ENCODE measurements around the gene MARCHF6.
A peak's percentile ranks its signal among the peaks of the same experiment; 100 is the strongest.
"Not testable (repeated sequence)": the region's sequence is repeated elsewhere in the genome, so short reads cannot be mapped to it uniquely, and the experiment has no call there.

MARCHF6 gene

GRCh38 chr5:10323588-10324488, 29.7 kb upstream of the MARCHF6 start:
- no peak for DNase-seq

- no peak for DNase-seq
Measured at GRCh38 chr5:10324518-10325370, 28.8 kb upstream of the MARCHF6 start.

GRCh38 chr5:10328323-10328722, 25.2 kb upstream of the MARCHF6 start:
- no peak for DNase-seq

GRCh38 chr5:10329446-10329819, 24.1 kb upstream of the MARCHF6 start:
- no peak for DNase-seq

DNA sequence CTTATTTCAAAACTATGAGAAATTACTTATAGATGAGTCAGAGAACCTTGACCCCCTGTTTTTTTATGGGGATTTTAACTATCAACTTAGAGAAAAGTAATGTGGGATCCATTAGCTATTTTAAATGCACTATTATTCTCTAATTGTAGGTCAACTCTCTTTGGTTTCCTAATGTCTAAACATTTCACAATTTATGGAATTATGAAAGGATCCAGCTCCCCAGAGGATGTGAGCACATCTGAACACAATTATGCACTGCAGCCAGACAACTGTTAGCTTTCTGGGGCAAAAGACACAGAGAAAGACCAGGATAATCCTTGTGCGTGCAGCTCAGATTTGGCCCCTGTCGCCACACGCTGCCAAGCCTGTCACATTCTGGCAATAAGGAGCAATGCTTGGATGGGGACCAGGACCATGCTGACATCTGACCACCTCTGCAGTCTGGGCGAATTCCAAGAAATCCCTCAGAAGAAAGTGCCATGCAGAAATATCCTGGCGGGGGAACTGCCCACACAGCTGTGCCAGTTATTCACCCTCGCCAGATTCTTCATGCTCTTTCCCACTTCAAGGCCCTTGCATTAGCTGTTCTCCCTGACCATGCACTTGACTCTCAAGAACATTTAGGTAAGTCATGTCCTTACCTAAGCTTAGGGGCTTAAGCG, 23.5 kb upstream of the MARCHF6 start:
- DNase-seq, result peak in 19 of 56 donors; percentile 10 to 66 (median 32)

DNA sequence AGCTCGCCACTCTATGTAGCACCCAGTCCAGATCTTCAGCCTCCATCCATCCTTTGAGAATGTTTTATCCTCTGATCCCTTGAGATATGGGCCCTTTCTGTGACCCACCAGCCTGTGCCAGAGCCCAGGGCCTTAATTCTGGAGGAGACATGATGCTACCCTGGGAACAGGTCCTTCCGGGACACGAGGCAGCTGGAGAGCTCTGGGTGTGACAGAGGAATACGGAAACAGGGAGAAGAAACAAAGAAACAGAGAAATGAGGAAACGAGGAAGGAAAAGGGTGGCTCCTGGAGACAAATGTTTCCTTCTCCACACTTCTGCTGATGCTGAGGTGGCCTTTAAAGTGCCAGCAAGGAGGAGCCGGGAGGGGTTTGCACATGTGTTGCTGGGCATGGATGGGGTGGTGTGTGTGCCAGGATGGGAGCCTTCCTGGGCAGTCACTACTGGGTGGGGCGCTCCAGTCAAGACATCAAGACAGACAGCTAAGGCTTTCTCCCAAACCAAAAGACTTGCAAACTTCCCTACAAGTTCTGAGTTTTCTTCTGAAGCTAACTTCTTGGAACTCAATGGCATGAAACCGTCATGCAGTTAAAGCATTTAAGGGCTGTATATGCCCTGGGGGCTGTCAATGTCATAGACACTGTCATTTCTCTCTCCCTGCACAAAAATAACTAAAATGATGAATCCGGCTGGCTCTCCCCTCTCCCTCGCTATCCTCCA, 22.8 kb upstream of the MARCHF6 start:
- DNase-seq, result no peak

DNA sequence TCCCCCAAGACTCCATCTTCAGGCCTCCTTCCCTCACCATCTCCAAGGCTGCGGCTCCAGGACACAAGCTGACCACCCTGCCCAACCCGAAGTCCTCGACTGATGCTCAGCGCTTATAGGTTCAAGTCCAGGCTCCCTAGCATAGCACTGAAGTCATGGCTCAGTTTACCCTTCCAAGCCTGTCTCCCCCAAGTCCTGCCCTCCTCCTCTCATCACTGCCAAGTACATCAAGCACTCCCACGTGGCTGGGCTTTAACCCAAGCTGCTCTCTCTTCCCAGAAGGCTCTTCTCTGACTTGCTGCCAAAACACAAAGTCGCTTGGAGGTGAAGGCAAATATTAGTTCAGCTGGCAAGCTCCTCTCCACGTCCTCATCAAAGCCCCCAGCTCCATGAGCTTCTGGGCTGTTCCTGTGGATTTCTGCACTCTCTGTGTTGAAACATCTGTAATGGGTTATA, 22.1 kb upstream of the MARCHF6 start:
- DNase-seq, result peak in 11 of 56 donors; percentile 2 to 53 (median 20)

GRCh38 chr5:10332301-10332700, 21.2 kb upstream of the MARCHF6 start:
- no peak for DNase-seq

DNA sequence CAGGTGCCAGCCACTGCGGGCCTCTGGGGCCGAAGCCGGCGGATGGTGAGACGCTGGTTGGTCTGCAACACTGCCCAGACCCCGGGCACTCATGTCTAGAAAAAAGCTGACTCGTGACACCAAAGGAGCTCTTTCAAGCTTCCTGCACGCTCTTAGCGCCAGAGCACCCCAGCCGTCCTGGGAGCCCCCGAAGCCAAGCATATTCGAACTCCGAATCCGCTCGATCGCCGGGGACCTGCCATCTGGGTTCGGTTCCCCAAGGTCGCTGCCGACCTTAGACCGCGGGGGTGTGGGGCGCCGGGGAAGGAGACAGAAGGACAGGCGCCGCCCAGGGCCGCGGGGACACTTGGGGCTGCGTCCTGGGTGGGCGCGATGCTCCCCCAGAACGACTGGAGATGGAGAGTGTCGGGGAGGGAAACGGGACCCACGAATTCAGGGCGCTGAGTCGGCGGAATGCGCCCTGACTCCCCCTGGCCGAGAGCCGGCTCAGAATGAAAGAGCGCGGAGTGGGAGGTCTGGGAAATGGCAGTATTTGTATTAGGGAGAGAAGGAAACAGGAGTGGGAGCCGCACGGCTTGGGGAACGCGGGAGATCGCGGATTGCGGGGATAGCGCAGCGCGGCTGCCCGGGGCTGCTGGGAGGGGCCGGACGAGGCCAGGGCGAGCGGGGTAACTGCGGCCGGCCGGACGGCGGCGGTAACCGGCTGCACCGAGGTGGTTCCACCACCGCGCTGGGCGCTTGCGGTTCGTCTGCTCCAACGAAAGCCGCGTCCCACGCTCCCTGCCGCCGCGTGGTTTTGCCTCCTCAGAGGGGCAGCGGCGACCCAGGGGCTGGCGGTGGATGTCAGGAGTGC, 20.1 kb upstream of the MARCHF6 start:
- peak in 14 of 56 donors; percentile 11 to 52 (median 26) for DNase-seq

- no peak for DNase-seq
Measured at GRCh38 chr5:10334831-10335230, 18.7 kb upstream of the MARCHF6 start.

DNA sequence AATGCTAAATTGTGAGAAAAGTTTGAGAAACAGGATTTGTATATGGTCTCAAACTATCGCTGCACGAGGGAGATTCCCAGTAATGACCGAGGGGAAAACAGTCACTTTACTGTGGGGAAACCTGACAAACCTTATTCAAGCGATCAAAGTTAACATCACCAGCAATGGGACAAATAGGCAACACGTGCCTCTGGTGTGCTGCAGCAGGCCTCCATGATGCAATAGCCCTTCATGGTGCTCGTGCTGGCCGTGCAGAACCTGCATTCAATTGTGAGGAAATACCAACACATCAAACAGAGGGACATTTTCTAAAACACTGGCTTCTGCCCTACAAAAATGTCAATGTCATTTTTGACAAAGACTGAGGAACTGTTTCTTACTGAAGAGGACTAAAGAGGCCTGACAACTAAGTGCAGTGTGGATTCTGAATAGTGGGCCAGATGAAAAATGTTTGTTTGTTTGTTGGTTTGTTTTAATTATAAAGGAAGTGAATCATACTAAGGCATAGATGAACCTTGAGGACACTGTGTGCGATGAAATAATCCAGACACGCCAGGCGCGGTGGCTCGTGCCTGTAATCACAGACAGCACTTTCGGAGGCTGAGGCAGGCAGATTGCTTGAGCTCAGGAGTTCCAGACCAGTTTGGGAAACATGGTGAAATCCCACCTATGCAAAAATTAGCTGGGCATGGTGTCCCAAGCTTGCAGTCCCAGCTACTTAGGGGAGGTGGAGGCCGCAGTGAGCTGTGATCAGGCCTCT, 17.6 kb upstream of the MARCHF6 start:
- DNase-seq, result no peak

DNA sequence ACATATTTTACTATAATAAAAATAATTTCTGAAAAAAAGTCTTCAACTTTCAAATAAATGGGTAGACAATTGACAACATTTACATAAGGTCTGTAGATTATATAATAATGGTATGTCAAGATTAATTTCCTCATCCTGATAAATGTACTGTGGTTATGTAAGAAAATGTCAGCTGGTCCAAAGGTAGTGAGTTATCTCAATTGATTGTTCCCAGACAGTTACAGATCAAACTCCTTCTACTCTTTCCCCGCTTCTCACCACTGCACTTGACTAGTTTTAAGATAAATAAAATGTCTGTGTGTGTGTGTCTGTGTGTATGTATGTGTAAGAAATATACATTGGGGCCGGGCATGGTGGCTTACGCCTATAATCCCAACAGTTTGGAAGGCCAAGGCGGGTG, 16.4 kb upstream of the MARCHF6 start:
- DNase-seq, result no peak

DNA sequence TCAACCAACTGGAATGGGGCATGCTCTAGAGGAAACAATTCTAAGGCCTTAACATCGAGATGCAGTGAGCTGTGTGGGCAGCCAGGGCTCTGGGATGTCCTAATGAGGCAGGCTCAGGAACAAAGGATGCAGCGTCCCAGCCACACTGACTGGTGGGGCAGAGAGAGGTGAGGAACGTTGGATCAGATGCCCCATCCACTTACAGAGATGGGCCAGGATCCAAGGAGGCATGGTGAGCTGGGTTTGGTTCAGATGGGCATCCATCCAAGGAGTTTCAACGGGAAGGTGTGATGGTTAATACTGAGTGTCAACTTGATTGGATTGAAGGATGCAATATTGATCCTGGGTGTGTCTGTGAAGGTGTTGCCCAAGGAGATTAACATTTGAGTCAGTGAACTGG, 15.5 kb upstream of the MARCHF6 start:
- DNase-seq, result no peak

- DNase-seq, result no peak
Measured at GRCh38 chr5:10338686-10339057, 14.8 kb upstream of the MARCHF6 start.

DNA sequence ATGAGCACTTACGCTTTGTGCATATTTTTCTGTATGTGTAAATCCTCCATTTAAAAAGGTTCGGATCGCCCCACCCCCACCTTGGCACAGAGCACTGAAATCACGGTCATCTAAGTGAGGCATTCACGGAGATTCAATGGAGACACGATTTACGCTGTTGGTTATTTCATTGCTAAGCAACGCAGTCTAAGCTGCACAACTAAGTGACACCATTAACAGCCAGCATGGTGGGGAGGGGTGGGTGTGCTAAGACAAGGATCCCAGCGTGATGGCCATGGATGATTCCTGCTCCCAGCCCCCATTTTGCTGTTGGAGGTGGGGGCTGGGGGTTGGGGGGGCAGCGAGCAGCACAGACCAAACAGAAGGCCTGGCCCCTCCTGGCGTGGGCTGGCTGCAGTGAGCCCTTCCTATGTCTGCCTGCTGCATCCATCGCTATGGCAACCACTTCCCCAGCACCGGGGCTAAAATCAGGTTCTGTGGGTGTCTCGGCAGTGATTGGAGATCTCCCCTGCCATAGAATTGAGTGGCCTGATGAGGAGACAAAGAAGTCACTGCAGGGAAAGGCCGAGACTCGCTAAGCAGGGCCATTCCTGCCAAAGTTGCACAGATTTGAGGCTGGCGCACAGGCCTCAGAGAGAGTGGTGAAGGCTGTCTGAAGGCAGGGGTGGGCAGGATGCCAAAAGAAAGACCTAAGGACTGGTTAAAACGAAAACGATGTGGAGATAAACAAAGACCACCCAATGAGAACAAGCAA, 14.3 kb upstream of the MARCHF6 start:
- DNase-seq, result peak in 43 of 56 donors; percentile 18 to 86 (median 55)

GRCh38 chr5:10339958-10340357, 13.5 kb upstream of the MARCHF6 start:
- no peak for DNase-seq

DNA sequence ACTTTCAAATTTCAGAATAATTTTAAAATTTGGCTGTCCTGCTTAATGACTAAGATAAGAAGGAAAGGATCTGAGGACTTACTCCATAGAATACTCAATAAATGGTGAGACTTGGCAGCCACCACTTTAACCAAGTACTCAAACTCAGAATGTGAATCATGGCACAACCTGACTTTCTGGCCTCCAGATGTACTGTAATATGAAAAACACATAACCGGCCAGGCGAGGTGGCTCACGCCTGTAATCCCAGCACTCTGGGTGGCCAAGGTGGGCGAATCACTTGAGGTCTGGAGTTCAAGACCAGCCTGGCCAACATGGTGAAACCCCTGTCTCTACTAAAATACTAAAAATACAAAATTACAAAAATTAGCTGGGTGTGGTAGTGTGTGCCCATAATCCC, 10.0 kb upstream of the MARCHF6 start:
- no peak for DNase-seq

- not testable (repeated sequence) for DNase-seq
Measured at GRCh38 chr5:10344461-10345106, 8.9 kb upstream of the MARCHF6 start.
